Non-pigmented ciliary epithelial cell (primary cell): ENCODE measurements around the gene R3HDM2.

Experiments used
- DNase-seq: peaks from one replicate; pipeline ENCODE4 v3.0.0-alpha.2; 2010; ENCODE audit warnings: low read depth

Gene R3HDM2

DNA sequence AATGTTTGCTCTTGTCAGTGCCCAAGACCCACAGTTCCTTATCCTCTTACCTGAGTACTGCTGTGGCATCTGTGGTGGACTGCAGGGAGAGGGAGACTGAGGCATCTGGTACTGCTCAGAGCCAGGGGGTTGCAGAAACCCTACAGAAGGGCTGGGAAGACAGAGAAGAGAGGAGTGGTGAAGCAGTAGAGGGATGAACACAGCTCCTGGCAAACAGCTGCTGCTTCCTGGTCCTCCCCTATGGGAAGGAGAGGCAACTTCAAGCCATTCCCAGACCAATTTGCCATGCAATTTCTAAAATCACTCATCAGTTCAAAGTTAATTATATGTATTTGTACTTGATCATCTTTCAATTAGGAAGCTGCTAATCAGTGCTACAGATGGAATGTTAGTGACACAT, 164.2 kb downstream of the R3HDM2 start:
- no peak for DNase-seq

DNA sequence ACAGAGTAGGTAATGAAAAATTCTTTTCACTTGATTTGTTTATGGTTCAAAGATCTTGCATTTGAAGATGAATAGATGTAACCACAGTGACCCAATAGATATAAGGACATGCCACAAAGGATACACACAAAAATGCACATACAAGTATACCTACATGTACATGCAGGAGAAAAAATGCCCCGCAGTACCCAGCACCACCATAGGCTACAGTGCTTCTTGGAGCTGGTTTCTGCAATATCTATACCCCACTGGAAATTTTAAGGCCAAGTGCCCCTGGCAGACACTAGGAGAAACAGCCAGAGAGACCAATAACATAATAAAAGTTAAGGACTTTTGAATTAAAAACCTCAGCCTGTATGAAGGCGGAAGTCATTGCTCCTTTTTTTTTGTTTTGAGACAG, 167.7 kb downstream of the R3HDM2 start:
- no peak for DNase-seq

DNA sequence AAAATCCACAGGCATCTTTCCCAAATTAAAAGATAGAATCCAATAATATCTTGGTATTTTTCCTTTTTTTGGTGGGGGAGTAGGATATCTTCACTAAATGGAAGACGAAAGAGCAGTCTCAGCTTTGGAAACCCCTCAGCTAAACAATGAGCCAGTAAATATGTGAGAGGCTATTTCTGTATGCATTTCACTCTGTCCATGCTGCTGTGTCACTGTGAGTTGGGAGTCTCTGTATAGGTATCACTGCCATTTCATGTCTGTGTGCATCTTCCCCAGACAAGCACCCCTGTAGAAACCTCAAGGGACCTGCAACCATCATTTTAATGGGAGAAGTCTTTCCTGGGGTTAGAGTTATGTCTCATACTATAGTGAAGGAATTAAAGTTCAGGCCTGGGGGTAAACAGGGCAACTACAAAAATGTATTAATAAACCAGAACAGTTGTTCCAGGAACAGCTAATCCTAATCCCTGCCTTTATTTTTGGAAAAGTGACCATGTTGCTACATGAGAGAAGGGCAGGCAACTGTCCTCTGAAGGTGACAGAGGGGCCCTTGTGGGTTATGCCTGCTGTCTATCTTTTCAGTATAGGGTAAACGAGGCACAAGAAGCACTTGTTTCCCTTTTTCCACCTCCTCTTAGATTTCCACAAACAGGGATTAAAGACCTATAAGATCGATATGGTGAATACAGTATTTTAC, 168.6 kb downstream of the R3HDM2 start:
- no peak for DNase-seq

- DNase-seq: no peak
These were observed 169.4 kb downstream of the R3HDM2 start for GRCh38 chr12:57261428-57261865.

DNA sequence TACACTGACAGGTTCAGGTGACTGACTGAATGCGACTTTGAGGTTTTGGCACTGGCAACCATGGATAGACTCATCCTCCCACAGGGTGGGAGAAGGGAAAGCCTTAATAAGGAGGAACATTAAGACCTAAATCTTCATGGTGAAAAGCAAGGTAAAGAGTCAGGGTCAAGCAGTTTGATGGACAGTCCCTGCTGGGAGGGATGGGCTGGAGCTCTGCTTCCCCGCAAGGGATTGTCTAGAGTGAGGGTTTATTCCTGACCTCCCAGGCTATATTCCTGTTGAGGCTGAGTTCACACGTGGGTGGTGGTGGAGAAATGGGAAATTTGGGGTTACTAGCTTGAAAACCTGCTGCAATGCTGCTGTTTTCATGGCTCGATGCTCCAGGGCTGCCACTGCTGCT, 170.5 kb downstream of the R3HDM2 start:
- DNase-seq: no peak

DNA sequence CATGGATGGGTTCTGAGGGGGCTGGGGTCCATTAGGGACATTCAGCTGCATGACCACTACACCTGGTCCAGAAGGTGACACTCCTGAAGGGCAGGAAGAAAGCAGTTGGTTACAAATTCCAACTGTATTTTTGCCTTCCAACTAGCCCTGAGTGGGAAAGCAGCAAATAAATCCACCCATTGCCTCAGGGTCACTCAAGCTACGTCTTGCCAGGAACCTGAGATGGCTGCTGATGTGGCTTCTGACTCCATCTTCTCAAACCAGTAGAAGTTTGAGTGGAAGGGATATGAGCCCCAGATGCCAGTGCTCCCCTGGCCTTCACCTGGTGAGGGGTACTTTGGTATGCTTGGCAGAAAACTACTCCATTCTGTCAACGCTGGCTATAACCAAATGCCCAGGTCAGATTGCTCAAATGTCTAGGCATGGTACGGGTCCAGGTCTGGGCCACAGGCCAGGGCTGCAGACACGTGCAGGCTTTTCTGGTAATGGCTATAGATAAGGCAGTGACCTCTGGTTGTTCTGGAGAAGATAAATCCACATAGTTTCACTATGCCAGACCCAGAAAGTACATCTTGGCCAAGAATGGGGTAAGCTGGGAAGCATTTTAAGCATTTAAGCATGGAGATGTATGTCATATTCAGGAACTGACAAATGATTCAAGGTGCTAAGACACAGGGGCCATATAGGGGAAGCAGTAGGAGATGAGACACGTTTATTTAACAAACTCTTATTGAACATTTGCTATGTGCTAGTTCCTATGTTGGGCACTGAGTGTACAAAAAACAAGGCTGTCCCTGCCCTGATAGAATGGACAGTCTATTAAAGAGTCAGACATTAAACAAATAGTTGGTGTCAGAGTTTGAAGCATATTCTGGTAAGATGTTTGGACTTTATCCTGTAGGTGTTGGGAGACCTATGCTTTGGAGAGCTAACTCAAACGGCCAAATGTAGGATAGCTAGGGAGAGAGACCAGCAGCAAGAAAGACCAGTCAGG, 171.6 kb downstream of the R3HDM2 start:
- no peak for DNase-seq

GRCh38 chr12:57255916-57256315, 174.9 kb downstream of the R3HDM2 start:
- DNase-seq: no peak

DNA sequence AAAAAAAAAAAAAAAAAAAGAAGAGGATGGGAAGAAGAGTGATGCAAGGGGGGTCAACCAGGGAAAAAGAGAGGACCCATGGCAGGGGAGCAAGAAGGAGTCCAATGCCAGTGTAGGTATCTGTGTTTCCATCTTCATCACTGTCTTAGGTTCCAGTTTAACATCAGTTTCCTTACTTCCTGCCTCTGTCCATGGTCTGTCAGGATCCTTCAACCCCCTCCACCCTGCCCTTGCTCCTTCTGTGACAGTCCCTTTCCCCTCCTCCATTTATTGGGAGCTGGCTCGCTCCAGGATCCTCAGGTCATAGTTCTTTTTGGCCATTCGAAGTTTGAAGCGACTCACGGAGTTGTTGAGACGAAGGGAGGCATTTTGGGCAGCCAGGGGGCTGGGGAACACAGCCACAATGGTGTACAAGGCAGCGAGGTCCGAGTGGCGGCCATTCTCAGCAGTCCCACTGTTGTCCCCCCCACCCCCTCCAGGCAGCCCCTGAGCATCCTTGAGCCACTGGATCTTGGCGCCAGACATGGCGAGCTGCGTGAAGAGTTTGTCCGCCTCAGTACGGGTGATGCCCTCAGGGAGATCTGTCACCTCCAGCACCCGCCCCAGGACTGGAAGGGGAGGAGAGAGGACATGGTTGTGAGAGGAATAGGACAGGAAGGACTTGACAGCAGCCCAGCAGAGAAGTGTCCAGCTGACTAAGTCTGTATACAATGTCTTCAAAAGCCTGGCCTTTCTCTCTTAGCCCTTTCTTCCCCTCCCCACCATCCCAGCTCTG, 176.2 kb downstream of the R3HDM2 start:
- DNase-seq: no peak

GRCh38 chr12:57250956-57251355, 179.9 kb downstream of the R3HDM2 start, which contains the start of gene STAC3:
TSS of gene STAC3 (minus strand) at chr12:57251187. CDS start at chr12:57249636, 1,551 bp downstream.
- no peak for DNase-seq

DNA sequence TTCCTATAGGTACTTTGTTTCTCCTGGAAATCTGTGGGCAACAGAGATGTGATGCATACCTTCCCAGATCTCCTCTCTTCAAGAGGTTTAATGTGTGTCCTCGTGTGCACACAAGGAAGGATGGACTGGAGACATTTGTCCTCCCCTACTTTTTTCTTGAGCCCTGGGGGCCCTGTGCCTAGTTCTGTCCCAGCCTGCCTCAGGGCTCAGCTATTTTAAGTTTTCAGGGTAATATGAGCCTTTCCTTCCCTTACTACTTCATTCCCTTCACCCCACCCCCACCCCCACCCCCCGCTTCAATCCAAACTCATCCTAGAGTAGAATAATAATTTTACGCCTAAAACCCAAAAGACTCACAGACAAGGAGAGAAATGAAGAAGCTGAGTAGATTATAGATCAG, 180.3 kb downstream of the R3HDM2 start:
- DNase-seq: no peak

GRCh38 chr12:57248934-57249742, 181.7 kb downstream of the R3HDM2 start:
- no peak for DNase-seq

- DNase-seq: no peak
These were observed 183.8 kb downstream of the R3HDM2 start for GRCh38 chr12:57247041-57247440.

- no peak for DNase-seq
These were observed 186.5 kb downstream of the R3HDM2 start for GRCh38 chr12:57244312-57244696.

DNA sequence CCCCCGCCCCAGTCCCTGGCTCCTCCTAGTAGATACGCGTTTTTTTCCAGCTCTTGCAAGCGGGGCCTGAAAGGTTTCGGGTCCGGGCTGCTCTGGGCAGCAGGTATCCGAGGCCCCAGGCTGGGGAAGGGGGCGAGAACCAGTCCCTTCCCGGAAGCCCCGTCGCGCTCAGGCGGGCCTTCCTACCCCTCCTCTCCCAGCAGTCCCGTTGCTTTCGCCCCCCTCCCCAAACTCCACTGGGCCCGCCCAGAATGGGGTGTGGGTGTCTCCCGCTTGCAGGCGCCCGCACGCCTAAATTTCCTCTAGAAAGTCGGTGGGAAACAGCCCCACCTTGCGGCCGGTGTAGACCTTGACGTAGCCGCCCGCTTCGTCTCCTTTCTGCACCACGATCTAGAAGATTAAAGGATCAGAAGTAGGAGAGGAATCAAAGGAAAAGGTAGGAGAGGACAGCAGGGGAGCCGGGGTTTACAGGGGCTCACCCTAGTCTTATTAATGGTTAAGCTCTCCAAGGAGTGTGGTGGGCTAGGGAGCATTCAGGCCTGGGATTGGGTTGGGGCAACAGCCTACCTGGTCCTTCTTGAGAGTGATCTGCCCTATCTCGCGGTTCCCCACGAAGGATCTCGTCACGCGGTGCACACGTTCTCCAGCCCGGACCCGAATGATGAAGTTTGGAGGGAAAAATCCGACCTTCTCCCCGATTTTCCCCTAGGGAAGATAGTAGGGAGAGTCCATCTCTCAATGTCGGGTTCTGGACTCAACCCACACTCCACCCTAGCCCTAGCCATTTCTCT, 187.1 kb downstream of the R3HDM2 start:
- DNase-seq: no peak

- no peak for DNase-seq
These were observed 188.0 kb downstream of the R3HDM2 start for GRCh38 chr12:57242691-57243454.

- DNase-seq: no peak
These were observed 188.5 kb downstream of the R3HDM2 start for GRCh38 chr12:57242329-57242690.

DNA sequence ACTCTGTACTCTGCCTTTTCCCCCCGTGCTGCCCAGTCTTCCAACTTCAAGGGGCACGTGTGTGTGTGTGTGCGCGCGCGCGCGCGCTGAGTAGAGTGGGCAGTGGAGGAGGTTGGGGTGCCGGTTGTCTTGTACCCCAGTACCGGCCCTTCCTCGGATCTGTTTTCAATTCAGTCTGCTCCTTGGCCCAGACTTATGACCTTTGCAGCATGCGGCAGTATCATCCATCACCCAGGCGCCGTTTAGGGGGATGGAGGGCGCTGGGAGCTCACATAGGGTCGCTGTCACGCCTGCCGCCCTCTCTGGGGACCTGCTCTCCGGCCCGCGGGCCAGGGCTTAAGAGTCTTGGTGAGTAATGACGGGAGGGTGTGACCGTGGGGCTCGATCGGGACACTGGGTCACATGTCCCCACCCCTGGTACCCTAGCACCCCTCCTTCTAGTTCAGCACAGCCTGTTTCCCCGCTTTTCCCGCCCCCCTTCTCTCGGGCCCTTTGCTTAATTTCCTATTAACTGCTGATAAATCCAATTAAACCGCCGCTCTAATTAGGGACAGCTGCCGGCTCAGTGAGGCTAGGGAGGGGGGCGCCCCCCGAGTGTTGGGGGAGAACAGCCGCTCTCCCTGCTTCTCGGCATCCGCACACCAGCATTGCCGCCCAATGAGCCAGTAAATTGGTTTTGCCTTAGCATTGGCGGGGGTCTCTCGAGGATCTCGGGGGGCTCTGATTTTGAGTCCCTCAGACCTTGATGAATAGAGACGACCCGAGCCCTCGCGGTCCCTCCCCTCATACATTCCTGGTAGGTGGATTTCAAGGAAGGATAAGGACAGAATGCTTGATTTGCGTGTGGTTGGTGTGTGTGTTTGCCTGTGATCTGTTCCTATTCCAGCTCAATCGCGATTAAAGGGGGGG, 189.2 kb downstream of the R3HDM2 start:
- no peak for DNase-seq

GRCh38 chr12:57240926-57241401, 189.9 kb downstream of the R3HDM2 start:
- no peak for DNase-seq
